ENCODE results near the gene DGKQ.

DNA sequence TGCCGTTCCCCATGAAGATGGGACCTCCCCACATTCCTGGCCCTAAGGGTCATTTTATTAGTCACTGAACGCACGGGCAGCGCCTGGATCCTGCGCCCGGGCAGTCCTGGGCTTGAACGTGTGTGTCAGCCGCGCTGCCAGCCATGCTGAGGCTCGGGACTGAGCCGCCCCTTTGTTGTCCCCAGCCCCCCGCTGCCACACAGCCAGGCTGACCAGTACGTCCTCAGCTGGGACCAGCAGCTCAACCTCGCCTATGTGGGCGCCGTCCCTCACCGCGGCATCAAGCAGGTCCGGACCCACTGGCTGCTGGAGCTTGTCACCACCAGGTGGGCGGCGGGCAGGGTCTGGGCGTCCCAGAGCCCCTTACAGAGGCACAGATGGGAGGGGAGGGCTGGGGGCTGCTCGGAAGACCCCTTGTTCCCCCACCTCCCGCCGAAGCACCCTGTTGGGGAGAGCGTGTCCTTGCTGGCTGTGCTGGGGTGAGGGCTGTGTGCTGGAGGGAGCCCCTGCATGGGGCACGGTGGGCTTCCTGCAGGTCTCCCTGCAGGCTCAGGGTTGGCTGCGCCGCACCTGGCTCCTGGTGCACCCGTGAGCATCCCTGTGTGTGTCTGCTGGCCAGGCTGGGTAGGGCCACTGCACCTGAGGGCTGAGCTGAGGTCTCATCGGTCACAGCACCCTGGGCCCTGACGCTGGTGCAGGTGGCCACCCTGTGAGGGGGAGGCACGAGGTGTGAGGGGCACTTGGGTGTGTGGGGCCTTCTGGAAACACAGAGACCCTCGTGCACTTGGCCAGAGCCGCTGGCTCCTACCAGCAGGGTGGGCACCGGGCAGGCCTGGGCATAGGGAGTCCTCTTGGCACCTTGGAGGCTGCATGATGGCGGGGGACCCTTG, 14.5 kb upstream of the DGKQ start:
- TF ChIP-seq, protein P1, sequence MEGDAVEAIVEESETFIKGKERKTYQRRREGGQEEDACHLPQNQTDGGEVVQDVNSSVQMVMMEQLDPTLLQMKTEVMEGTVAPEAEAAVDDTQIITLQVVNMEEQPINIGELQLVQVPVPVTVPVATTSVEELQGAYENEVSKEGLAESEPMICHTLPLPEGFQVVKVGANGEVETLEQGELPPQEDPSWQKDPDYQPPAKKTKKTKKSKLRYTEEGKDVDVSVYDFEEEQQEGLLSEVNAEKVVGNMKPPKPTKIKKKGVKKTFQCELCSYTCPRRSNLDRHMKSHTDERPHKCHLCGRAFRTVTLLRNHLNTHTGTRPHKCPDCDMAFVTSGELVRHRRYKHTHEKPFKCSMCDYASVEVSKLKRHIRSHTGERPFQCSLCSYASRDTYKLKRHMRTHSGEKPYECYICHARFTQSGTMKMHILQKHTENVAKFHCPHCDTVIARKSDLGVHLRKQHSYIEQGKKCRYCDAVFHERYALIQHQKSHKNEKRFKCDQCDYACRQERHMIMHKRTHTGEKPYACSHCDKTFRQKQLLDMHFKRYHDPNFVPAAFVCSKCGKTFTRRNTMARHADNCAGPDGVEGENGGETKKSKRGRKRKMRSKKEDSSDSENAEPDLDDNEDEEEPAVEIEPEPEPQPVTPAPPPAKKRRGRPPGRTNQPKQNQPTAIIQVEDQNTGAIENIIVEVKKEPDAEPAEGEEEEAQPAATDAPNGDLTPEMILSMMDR (IDR thresholded peaks at IDR 0.05; ENCODE audit: low read depth, low read length) = no peak
- no peak for TF ChIP-seq EZH2phosphoT487 (IDR thresholded peaks at IDR 0.05; ENCODE audit: low read depth)
